Esophagus muscularis mucosa (tissue), 4 donors: ENCODE measurements around the gene C6orf62. TPM values are rescaled to one million over a fixed set of nuclear protein-coding genes. Genes with fewer than 3 reads are reported as not detected.
"Not testable (repeated sequence)": the region's sequence is repeated elsewhere in the genome, so short reads cannot be mapped to it uniquely, and the experiment has no call there.

ENCODE experiments used
- DNase-seq: peaks from one replicate; pipeline ENCODE4 v3.0.0-alpha.2; 2017; ENCODE audit errors: extremely low spot score
- H3K27ac ChIP-seq, 4 donors: fragments of 200-600 bp; sonication (generic); replicated peaks in 1 of 4; 1 replicate in 3 of 4; 2 replicates in 1 of 4; pipeline ENCODE4 v1.5.1; 2016 to 2019; ENCODE audit warnings: mild to moderate bottlenecking in 1 of 4
- H3K27me3 ChIP-seq, 4 donors: fragments of 200-600 bp; sonication (generic); one replicate each; pipeline versions ENCODE4 v1.5.1 to v1.6.0; 2016 to 2019
- H3K36me3 ChIP-seq, 4 donors: fragments of 200-600 bp; sonication (generic); one replicate each; pipeline ENCODE4 v1.5.1; 2016 to 2019
- H3K4me1 ChIP-seq, 4 donors: fragments of 200-600 bp; sonication (generic); one replicate each; pipeline ENCODE4 v1.5.1; 2016 to 2019
- H3K4me3 ChIP-seq, 4 donors: fragments of 200-600 bp; sonication (generic); 1 replicate in 2 of 4; 2 replicates in 2 of 4; pipeline ENCODE4 v1.5.1; 2016 to 2019; ENCODE audit warnings: mild to moderate bottlenecking in 4 of 4, moderate library complexity in 1 of 4
- H3K9me3 ChIP-seq, 4 donors: fragments of 200-600 bp; sonication (generic); 1 replicate in 3 of 4; 2 replicates in 1 of 4; pipeline ENCODE4 v1.5.1; 2016 to 2019
- EP300 ChIP-seq: sonication (generic); formaldehyde crosslinking; IDR thresholded peaks from one replicate; pipeline ENCODE4 v1.6.1; 2017; ENCODE audit warnings: antibody characterized with exemption
- POLR2A ChIP-seq: fragments of 450-650 bp; IDR thresholded peaks from one replicate; pipeline ENCODE4 v1.6.1; 2017; ENCODE audit warnings: antibody characterized with exemption, moderate library complexity, mild to moderate bottlenecking, low read depth
- POLR2AphosphoS5 ChIP-seq, 2 donors: sonication (generic); formaldehyde crosslinking; IDR thresholded peaks; one replicate each; pipeline ENCODE4 v1.6.1; 2017; ENCODE audit warnings: antibody characterized with exemption in 2 of 2
- WGBS: methylation state at CpG from one replicate; pipeline ENCODE4 v1.1.5; 2018; 5-methylcytosine and 5-hydroxymethylcytosine counted together
- intact Hi-C: fragments of 100-400 bp; cut with DNase I; formaldehyde crosslinking; loops from one replicate; pipeline ENCODE4 v1.15.1; 2023
- total RNA-seq, 4 donors: library from RNA; depleted of rRNA; stranded (reverse); fragments of >200 nt; gene quantifications; one replicate each; pipeline versions ENCODE4 v1.1.0 to v1.2.1, GENCODE V29; 2016
- TF ChIP-seq, protein P1 (sequence below), 3 experiments: fragments of 200-600 bp in 2 of 3; fragments of 450-650 bp in 1 of 3; sonication (generic) in 2 of 3; IDR thresholded peaks; one replicate each; pipeline ENCODE4 v1.5.1; 2017 to 2019; ENCODE audit warnings: antibody characterized with exemption in 3 of 3, mild to moderate bottlenecking in 2 of 3, moderate library complexity in 1 of 3

C6orf62 gene
- total RNA-seq, 4 donors from 2014 or later, result 30.7 to 50.5 (median 40.9) TPM

DNA sequence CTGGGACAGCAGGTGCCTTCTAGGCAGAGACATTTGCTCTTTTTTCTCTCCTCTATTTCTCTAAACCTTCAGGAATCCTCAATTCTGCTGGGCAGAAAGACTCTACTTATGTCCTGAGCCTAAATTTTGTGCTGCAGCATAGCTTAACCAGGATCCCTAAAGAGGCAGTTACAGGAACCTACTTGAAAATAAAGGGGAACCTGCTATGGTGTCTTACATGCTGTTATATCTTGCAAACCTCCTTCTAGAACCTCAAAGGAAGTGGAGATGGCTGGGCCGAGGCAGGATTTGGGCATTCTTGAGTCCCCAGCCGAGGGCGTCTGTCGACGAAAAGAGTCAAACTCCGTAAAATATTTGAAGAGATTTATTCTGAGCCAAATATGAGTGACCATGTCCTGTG, 38.7 kb upstream of the C6orf62 start:
- no peaks in the 10 kb centered on the region for H3K9me3 ChIP-seq
- TF ChIP-seq EP300 (no peak), POLR2AphosphoS5 (IDR thresholded peaks at IDR 0.05) (no peak), POLR2A (no peak)
- TF ChIP-seq, protein P1, sequence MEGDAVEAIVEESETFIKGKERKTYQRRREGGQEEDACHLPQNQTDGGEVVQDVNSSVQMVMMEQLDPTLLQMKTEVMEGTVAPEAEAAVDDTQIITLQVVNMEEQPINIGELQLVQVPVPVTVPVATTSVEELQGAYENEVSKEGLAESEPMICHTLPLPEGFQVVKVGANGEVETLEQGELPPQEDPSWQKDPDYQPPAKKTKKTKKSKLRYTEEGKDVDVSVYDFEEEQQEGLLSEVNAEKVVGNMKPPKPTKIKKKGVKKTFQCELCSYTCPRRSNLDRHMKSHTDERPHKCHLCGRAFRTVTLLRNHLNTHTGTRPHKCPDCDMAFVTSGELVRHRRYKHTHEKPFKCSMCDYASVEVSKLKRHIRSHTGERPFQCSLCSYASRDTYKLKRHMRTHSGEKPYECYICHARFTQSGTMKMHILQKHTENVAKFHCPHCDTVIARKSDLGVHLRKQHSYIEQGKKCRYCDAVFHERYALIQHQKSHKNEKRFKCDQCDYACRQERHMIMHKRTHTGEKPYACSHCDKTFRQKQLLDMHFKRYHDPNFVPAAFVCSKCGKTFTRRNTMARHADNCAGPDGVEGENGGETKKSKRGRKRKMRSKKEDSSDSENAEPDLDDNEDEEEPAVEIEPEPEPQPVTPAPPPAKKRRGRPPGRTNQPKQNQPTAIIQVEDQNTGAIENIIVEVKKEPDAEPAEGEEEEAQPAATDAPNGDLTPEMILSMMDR (IDR thresholded peaks at IDR 0.05), result no peak
- no peaks in the 10 kb centered on the region for H3K27me3 ChIP-seq
- no peak for DNase-seq
- H3K27ac ChIP-seq, result no peak overlapping the region
- no peaks in the 10 kb centered on the region for H3K4me1 ChIP-seq
- intact Hi-C loops, result no loop called here
- 85% methylated on average over 6 of the region's 6 CpGs for WGBS
- no peaks in the 10 kb centered on the region for H3K36me3 ChIP-seq
- no peak overlapping the region for H3K4me3 ChIP-seq

DNA sequence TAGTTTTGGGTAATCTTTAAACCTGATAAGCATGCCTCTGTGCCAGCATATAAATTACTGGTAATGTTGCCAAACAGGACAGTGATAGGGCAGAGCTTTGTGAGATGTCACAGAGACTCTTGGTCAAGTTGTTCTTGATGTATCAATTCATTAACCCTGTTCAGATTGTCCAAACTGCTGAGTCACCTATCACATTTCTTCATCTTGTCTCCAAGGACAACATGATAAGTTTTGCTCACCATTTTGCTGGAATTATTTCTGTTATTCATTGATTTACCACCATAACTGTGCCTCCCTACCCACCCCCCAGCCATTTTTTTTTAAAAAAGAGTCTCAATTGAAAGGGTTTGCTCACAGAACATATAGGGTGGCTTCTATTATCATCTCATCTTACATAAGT, 36.3 kb upstream of the C6orf62 start:
- H3K27me3 ChIP-seq, result no peaks in the 10 kb centered on the region
- intact Hi-C loops, result no loop called here
- no peaks in the 10 kb centered on the region for H3K4me1 ChIP-seq
- H3K36me3 ChIP-seq, result no peaks in the 10 kb centered on the region
- TF ChIP-seq, protein P1 (IDR thresholded peaks at IDR 0.05), result no peak
- TF ChIP-seq POLR2AphosphoS5 (IDR thresholded peaks at IDR 0.05) (no peak), EP300 (no peak), POLR2A (no peak)
- no peaks in the 10 kb centered on the region for H3K9me3 ChIP-seq
- no peak for DNase-seq
- no peak overlapping the region for H3K27ac ChIP-seq
- H3K4me3 ChIP-seq, result no peak overlapping the region

DNA sequence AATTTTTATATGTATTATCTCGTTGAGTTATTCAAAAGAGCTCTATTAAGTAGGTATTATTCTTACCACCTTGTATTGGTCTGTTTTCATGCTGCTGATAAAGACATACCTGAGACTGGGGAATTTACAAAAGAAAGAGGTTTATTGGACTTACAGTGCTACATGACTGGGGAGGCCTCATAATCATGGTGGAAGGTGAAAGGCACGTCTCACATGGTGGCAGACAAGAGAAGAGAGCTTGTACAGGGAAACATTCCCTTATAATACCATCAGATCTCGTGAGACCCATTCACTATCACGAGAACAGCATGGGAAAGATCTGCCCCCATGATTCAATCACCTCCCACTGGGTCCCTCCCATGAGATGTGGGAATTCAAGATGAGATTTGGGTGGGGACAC, 35.4 kb upstream of the C6orf62 start:
- 94% methylated on average over 4 of the region's 4 CpGs for WGBS
- H3K4me3 ChIP-seq, H3K27me3 ChIP-seq, H3K27ac ChIP-seq, DNase-seq, intact Hi-C loops, H3K4me1 ChIP-seq, H3K36me3 ChIP-seq, H3K9me3 ChIP-seq: not testable (repeated sequence)

DNA sequence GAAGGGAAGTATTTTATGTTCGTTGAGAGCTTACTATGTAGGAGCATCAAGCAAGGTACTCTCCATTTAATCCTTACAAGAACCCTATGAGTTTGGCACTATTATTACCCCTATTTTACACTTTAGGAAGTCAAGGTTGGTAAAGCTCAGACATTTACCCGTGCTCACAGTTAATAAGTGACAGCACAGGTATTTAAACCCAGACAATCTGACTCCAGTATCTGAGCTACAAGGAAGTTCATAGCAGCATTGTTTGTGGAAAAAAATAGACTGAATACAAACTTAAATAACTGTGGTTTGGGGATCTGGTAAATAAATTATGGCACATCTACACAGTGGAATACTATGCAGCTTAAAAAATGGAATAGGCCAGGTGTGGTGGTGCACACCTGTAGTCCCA, 34.6 kb upstream of the C6orf62 start:
- 90% methylated on average over 2 of the region's 2 CpGs for WGBS
- H3K27me3 ChIP-seq, result no peaks in the 10 kb centered on the region
- H3K9me3 ChIP-seq, result no peaks in the 10 kb centered on the region
- TF ChIP-seq POLR2AphosphoS5 (IDR thresholded peaks at IDR 0.05), result no peak
- no peak for TF ChIP-seq POLR2A
- no peak for TF ChIP-seq EP300
- TF ChIP-seq, protein P1 (IDR thresholded peaks at IDR 0.05), result no peak
- H3K36me3 ChIP-seq, result no peaks in the 10 kb centered on the region
- no peaks in the 10 kb centered on the region for H3K4me1 ChIP-seq
- no peak for DNase-seq
- no peak overlapping the region for H3K4me3 ChIP-seq
- H3K27ac ChIP-seq, result no peak overlapping the region
- intact Hi-C loops, result no loop called here

DNA sequence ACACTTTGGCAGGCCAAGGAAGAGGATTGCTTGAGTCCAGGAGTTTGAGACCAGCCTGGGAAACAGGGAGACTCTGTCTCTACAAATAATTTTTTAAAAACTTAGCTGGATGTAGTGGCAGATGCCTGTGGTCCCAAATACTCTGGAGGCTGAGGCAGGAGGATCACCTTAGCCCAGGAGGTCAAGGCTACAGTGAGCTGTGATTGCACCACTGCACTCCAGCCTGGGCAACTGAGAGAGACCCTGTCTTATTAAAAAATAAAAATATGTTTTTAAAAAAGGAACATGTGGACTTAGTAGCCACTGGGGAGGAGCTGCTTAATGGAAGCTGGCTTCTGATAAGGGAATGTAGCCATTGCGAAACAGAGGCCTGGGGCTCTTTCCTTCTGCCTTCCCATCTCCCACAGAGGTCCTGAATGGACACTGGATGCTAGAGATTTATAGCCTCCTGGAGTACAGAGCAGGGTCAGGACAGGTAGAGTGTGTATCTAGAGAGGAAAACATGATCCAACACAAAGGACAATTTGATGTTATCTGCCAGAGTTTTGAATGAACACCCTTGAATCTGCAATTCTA, 34.1 kb upstream of the C6orf62 start:
- WGBS, result 100% methylated on average over 1 of the region's 1 CpG

More for the DNA sequence above, 34.1 kb upstream of the C6orf62 start:
- H3K9me3 ChIP-seq, result no peaks in the 10 kb centered on the region
- DNase-seq, result peak; percentile 34
- TF ChIP-seq POLR2AphosphoS5 (IDR thresholded peaks at IDR 0.05), result no peak
- no peak for TF ChIP-seq EP300
- TF ChIP-seq, protein P1 (IDR thresholded peaks at IDR 0.05), result no peak
- TF ChIP-seq POLR2A, result no peak
- H3K27ac ChIP-seq, result no peak overlapping the region
- no peaks in the 10 kb centered on the region for H3K36me3 ChIP-seq
- H3K4me1 ChIP-seq, result no peaks in the 10 kb centered on the region
- intact Hi-C loops, result no loop called here
- no peaks in the 10 kb centered on the region for H3K27me3 ChIP-seq
- no peak overlapping the region for H3K4me3 ChIP-seq
